Right lobe of liver (tissue), 6 donors: Measurements from ENCODE around the gene PTPN6. TPM values are rescaled to one million over a fixed set of nuclear protein-coding genes. Genes with fewer than 3 reads are reported as not detected.

ENCODE experiments used
- ATAC-seq, 4 donors: fragments of 200-7000 bp; cut with Tn5 transposase; one replicate each; pipeline ENCODE4 v1.9.1; 2020; ENCODE audit warnings: mild to moderate bottlenecking in 4 of 4, moderate library complexity in 4 of 4
- DNase-seq, 3 donors: peaks; one replicate each; pipeline ENCODE4 v3.0.0-alpha.2; 2020
- H3K27ac ChIP-seq, 3 donors: fragments of 200-600 bp; one replicate each; pipeline ENCODE4 v1.8.0; 2022
- H3K27me3 ChIP-seq, 2 donors: fragments of 200-600 bp; one replicate each; pipeline ENCODE4 v1.8.0; 2022
- H3K36me3 ChIP-seq, 4 donors: fragments of 200-600 bp; sonication (generic) in 1 of 4; one replicate each; pipeline versions ENCODE4 v1.5.1 to v1.8.0; 2017 to 2022; ENCODE audit warnings: control low read depth in 1 of 4
- H3K4me1 ChIP-seq, 4 donors: fragments of 200-600 bp; sonication (generic) in 1 of 4; one replicate each; pipeline versions ENCODE4 v1.5.1 to v1.8.0; 2017 to 2022; ENCODE audit warnings: control low read depth in 1 of 4
- H3K4me3 ChIP-seq, 3 donors: fragments of 200-600 bp; one replicate each; pipeline ENCODE4 v1.8.0; 2022
- H3K9me3 ChIP-seq, 4 donors: fragments of 200-600 bp; sonication (generic) in 1 of 4; one replicate each; pipeline versions ENCODE4 v1.5.1 to v1.8.0; 2017 to 2022; ENCODE audit warnings: control low read depth in 1 of 4
- POLR2A ChIP-seq: fragments of 450-650 bp; IDR thresholded peaks from one replicate; pipeline ENCODE4 v1.6.1; 2017; ENCODE audit warnings: antibody characterized with exemption, mild to moderate bottlenecking
- WGBS: methylation state at CpG from one replicate; pipeline ENCODE4 v1.1.6; 2018; ENCODE audit warnings: low coverage, low lambda C conversion rate; ENCODE audit not compliant: insufficient coverage; ENCODE audit errors: missing lambda C conversion rate; 5-methylcytosine and 5-hydroxymethylcytosine counted together
- intact Hi-C, 2 donors: fragments of 100-400 bp; cut with DNase I; formaldehyde crosslinking; loops; one replicate each; pipeline versions ENCODE4 v1.11.2 to v1.14.1; 2022
- microRNA counts: library from miRNA; unstranded; fragments of <30 nt; microRNA quantifications from one replicate; lab custom pipeline; 2016
- microRNA-seq, 2 donors: library from miRNA; unstranded; fragments of <30 nt; microRNA quantifications; one replicate each; pipeline ENCODE4, GENCODE V29; 2019 to 2020
- small RNA-seq, 2 experiments: library from RNA; depleted of rRNA; stranded (forward); fragments of <200 nt; gene quantifications; one replicate each; pipeline ENCODE3, GENCODE V24; 2016
- total RNA-seq, 6 experiments: library from RNA; depleted of rRNA in 2 of 6; stranded (reverse); fragments of >200 nt in 2 of 6; fragmentation: NEBNext Ultra II Directional in 3 of 6; extraction: Animal tissue kit (Norgen Biotek cat#: 25700) in 3 of 6; gene quantifications; one replicate each; pipeline versions ENCODE4 v1.1.0 to v1.2.4, GENCODE V29; 2016 to 2023
- TF ChIP-seq, protein P1 (sequence below), 4 donors: fragments of 200-600 bp in 3 of 4; fragments of 450-650 bp in 1 of 4; IDR thresholded peaks; one replicate each; pipeline versions ENCODE4 v1.5.1 to v1.8.0; 2016 to 2022; ENCODE audit warnings: antibody characterized with exemption in 4 of 4, mild to moderate bottlenecking in 2 of 4
- donor health status: DM: no; HTN: yes; CAD: no.
- donor health status: DM: no; HTN: no; CAD: no.
- donor health status: DM: no; HTN: no; CAD: no.
- donor health status: DM: no; HTN: yes; CAD: no.
- donor health status: DM: no; HTN: yes; CAD: no.

The PTPN6 gene
- total RNA-seq, 6 experiments from 2014 or later, result 12.1 to 30.6 (median 19.4) TPM

DNA sequence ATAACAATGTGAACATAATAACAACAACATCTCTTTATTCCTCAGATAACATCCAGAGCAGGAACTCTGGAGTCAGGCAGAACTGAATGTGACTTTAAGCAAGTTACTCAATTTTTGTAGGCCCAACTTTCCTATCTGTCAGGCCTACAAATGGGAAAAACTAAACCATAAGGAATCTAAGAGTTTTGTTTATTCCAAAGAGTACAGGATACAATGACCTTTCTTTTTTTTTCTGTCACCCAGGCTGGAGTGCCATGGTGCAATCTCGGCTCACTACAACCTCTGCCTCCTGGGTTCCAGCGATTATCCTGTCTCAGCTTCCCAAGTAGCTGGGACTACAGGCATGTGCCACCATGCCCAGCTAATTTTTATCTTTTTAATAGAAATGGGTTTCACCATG lies 57.7 kb downstream of the PTPN6 start:
- no peak for DNase-seq
- Histone ChIP-seq H3K27ac (no peak overlapping the region), H3K4me3 (no peak overlapping the region), H3K9me3 (no peaks in the 10 kb centered on the region), H3K27me3 (no peaks in the 10 kb centered on the region), H3K4me1 (peaks cover 0 to 46% (median 16%) of the 10 kb centered on the region in 4 donors), H3K36me3 (no peaks in the 10 kb centered on the region)
- ATAC-seq, result peak in 3 of 4 donors; percentile 17 to 60 (median 22)
- TF ChIP-seq, protein P1, sequence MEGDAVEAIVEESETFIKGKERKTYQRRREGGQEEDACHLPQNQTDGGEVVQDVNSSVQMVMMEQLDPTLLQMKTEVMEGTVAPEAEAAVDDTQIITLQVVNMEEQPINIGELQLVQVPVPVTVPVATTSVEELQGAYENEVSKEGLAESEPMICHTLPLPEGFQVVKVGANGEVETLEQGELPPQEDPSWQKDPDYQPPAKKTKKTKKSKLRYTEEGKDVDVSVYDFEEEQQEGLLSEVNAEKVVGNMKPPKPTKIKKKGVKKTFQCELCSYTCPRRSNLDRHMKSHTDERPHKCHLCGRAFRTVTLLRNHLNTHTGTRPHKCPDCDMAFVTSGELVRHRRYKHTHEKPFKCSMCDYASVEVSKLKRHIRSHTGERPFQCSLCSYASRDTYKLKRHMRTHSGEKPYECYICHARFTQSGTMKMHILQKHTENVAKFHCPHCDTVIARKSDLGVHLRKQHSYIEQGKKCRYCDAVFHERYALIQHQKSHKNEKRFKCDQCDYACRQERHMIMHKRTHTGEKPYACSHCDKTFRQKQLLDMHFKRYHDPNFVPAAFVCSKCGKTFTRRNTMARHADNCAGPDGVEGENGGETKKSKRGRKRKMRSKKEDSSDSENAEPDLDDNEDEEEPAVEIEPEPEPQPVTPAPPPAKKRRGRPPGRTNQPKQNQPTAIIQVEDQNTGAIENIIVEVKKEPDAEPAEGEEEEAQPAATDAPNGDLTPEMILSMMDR (IDR thresholded peaks at IDR 0.05), result no peak
- no peak for TF ChIP-seq POLR2A
- intact Hi-C loops, result no loop called here
- WGBS, result 23% methylated on average over 2 of the region's 2 CpGs

DNA sequence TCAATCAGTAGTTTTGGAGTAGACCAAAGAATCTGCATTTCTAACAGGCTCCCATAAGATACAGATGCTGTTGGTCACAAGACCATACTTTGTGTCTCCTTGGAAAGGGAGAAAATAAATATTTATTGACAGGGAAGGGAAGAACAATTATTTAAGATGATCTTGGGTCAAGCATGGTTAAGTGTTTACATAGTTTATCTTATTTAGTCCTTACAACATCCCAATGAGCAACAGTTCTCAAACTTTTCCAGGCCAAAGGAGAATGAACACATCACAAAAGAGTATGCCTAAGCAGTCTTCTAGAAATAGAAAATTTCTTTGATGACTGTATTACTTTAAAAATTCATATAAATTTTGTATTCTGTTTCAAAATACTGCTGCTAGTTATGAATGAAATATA lies 58.4 kb downstream of the PTPN6 start:
- Histone ChIP-seq H3K4me1 (peaks cover 0 to 43% (median 15%) of the 10 kb centered on the region in 4 donors), H3K27ac (no peak overlapping the region)
- no peak for ATAC-seq

More for the DNA sequence above, 58.4 kb downstream of the PTPN6 start:
- Histone ChIP-seq H3K36me3 (no peaks in the 10 kb centered on the region), H3K4me3 (no peak overlapping the region), H3K9me3 (no peaks in the 10 kb centered on the region), H3K27me3 (no peaks in the 10 kb centered on the region)
- DNase-seq, result no peak
- intact Hi-C loops, result no loop called here
- no peak for TF ChIP-seq POLR2A
- TF ChIP-seq, protein P1 (IDR thresholded peaks at IDR 0.05), result no peak

MicroRNAs within 50 kb of the gene (microRNA counts, 767-probe panel; counts per million panel counts)
- 237 counts per million for microRNA hsa-miR-141-3p (lab: Ali Mortazavi, UCI)
- microRNA hsa-miR-200c-3p (lab: Ali Mortazavi, UCI), result 237 counts per million

Small RNAs within 50 kb of the gene (microRNA-seq; reads per million reads assigned to microRNA genes)
- gene MIR141, result 3.9 to 8.4 reads per million in 2 donors
- 96.0 to 97.1 reads per million in 2 donors for gene MIR200C

Small RNAs within 50 kb of the gene (small RNA-seq; reads per million reads assigned to genes)
- 6.6 to 11.3 reads per million in 2 experiments for gene MIR141
- gene MIR200C, result 0 to 0.68 reads per million in 2 experiments
- gene RNU7-1, result 0 reads per million in 2 experiments
- gene SCARNA12, result 0.52 to 0.97 reads per million in 2 experiments

Other genes with a start within 250 kb of the PTPN6 start
- 10 to 100 TPM; 26.7 to 49.5 (median 30.6) TPM for gene COPS7A, start 227.3 kb upstream of the PTPN6 start, total RNA-seq
- 100 to 1,000 TPM; 104 to 185 (median 134) TPM for gene MLF2, start 198.2 kb upstream of the PTPN6 start, total RNA-seq
- 100 to 1,000 TPM; 113 to 484 (median 404) TPM for gene PTMS, start 185.0 kb upstream of the PTPN6 start, total RNA-seq
- 1 to 10 TPM in 4 of 6 experiments, under 1 TPM in 2; 0.18 to 2.3 (median 1.4) TPM for gene LAG3, start 178.8 kb upstream of the PTPN6 start, total RNA-seq
- 10 to 100 TPM; 10.0 to 41.6 (median 28.1) TPM for gene CD4, start 161.8 kb upstream of the PTPN6 start, total RNA-seq
- gene GPR162, start 129.5 kb upstream of the PTPN6 start, total RNA-seq, result 1 to 10 TPM in 4 of 6 experiments, under 1 TPM in 2; 0.37 to 3.1 (median 2.1) TPM
- 1 to 10 TPM in 5 of 6 experiments, under 1 TPM in 1; 0.98 to 2.1 (median 1.5) TPM for gene P3H3, start 122.9 kb upstream of the PTPN6 start, total RNA-seq
- under 1 TPM in 4 of 6 experiments, not detected in 2; 0.17 to 0.51 (median 0.43) TPM for gene GNB3, start 110.4 kb upstream of the PTPN6 start, total RNA-seq
- gene CDCA3, start 100.1 kb upstream of the PTPN6 start, total RNA-seq, result 1 to 10 TPM in 4 of 6 experiments, under 1 TPM in 2; 0.62 to 1.7 (median 1.3) TPM
- gene USP5, start 99.2 kb upstream of the PTPN6 start, total RNA-seq, result 10 to 100 TPM; 38.2 to 59.5 (median 42.6) TPM
- 100 to 1,000 TPM; 265 to 400 (median 331) TPM for gene TPI1, start 83.8 kb upstream of the PTPN6 start, total RNA-seq
- 1 to 10 TPM; 1.7 to 5.3 (median 3.6) TPM for gene SPSB2, start 78.1 kb upstream of the PTPN6 start, total RNA-seq
- 1 to 10 TPM in 5 of 6 experiments, under 1 TPM in 1; 0.93 to 4.3 (median 2.6) TPM for gene LRRC23, start 46.5 kb upstream of the PTPN6 start, total RNA-seq
- 1 to 10 TPM; 1.1 to 9.3 (median 2.0) TPM for gene ENO2, start 36.8 kb upstream of the PTPN6 start, total RNA-seq
- 10 to 100 TPM in 5 of 6 experiments, 1 to 10 TPM in 1; 9.2 to 24.1 (median 16.8) TPM for gene ATN1, start 23.4 kb upstream of the PTPN6 start, total RNA-seq
- gene RNU7-1, start 7.5 kb upstream of the PTPN6 start, total RNA-seq, result not detected
- 100 to 1,000 TPM in 2 of 6 experiments, 10 to 100 TPM in 4; 47.6 to 189 (median 70.5) TPM for gene C12orf57, start 7.3 kb upstream of the PTPN6 start, total RNA-seq
- 100 to 1,000 TPM in 4 of 6 experiments, 10 to 100 TPM in 2; 95.5 to 215 (median 122) TPM for gene PHB2, start 19.3 kb downstream of the PTPN6 start, total RNA-seq
- gene EMG1, start 19.6 kb downstream of the PTPN6 start, total RNA-seq, result 10 to 100 TPM; 13.2 to 28.1 (median 18.9) TPM
- gene LPCAT3, start 67.1 kb downstream of the PTPN6 start, total RNA-seq, result 100 to 1,000 TPM in 1 of 6 experiments, 10 to 100 TPM in 5; 50.6 to 115 (median 77.5) TPM
- gene C1S, start 109.4 kb downstream of the PTPN6 start, total RNA-seq, result 1,000 to 10,000 TPM in 5 of 6 experiments, 100 to 1,000 TPM in 1; 993 to 2,993 (median 1,796) TPM
- 1,000 to 10,000 TPM; 1,157 to 2,557 (median 1,950) TPM for gene C1R, start 141.1 kb downstream of the PTPN6 start, total RNA-seq
- gene C1RL, start 157.9 kb downstream of the PTPN6 start, total RNA-seq, result 100 to 1,000 TPM; 202 to 236 (median 216) TPM
- gene RBP5, start 177.5 kb downstream of the PTPN6 start, total RNA-seq, result 100 to 1,000 TPM in 3 of 6 experiments, 10 to 100 TPM in 3; 44.1 to 239 (median 98.2) TPM
- 10 to 100 TPM; 38.9 to 55.2 (median 43.1) TPM for gene CLSTN3, start 179.0 kb downstream of the PTPN6 start, total RNA-seq
- gene PEX5, start 238.3 kb downstream of the PTPN6 start, total RNA-seq, result 10 to 100 TPM; 28.7 to 43.9 (median 36.2) TPM